Subcutaneous adipose tissue (tissue), 4 donors: ENCODE data around the gene SRD5A1. TPM values are rescaled to one million over a fixed set of nuclear protein-coding genes. Genes with fewer than 3 reads are reported as not detected.

Source experiments
- total RNA-seq, 4 donors: library from RNA; depleted of rRNA; stranded (reverse); fragments of >200 nt; gene quantifications; one replicate each; pipeline ENCODE4 v1.1.0, GENCODE V29; 2016
- TF ChIP-seq, protein P1 (sequence below): fragments of 450-650 bp; IDR thresholded peaks from one replicate; pipeline ENCODE4 v1.5.1; 2016; ENCODE audit warnings: low read depth, mild to moderate bottlenecking, control low read depth, antibody characterized with exemption, moderate library complexity

Gene SRD5A1, protein sequence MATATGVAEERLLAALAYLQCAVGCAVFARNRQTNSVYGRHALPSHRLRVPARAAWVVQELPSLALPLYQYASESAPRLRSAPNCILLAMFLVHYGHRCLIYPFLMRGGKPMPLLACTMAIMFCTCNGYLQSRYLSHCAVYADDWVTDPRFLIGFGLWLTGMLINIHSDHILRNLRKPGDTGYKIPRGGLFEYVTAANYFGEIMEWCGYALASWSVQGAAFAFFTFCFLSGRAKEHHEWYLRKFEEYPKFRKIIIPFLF
- total RNA-seq = 1 to 10 TPM; 1.8 to 4.9 (median 3.5) TPM

DNA sequence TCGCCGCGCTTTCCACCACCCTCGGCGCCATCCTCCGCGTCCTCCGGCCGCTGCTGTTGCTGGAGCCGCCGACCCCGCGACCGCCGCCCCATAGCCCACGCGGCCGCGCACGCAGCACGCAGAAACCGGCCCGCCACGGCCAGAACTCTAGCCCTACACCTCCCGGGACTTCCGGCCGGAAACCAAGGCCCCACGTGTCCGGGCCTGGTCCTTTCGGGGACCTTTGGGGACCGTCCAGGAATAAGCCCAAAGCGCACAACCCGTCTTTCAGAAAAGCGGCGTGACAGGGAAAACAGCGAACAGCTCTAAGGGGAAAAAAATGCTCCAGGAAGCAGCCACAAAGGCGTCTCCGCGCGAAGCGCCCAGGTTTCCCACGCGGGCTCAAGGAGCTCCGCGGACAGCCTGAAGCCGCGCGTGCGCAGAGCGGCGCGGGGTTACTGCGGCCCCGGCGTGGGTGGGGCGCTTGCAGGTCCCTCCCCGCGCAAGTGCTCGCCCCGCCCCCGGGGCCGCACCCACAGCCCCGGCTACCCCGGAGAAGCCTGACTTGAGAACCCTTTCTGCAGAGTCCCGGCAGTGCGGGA lies at the start of gene SRD5A1, which contains the start of gene NSUN2:
Gene SRD5A1 (plus strand): TSS at position 553 of the 581 bp plus-strand sequence. CDS start 137 bp downstream, outside the sequence.
Gene NSUN2 (minus strand): TSS at position 157 of the 581 bp plus-strand sequence. CDS start 65 bp downstream, at position 92.
- TF ChIP-seq, protein P1, sequence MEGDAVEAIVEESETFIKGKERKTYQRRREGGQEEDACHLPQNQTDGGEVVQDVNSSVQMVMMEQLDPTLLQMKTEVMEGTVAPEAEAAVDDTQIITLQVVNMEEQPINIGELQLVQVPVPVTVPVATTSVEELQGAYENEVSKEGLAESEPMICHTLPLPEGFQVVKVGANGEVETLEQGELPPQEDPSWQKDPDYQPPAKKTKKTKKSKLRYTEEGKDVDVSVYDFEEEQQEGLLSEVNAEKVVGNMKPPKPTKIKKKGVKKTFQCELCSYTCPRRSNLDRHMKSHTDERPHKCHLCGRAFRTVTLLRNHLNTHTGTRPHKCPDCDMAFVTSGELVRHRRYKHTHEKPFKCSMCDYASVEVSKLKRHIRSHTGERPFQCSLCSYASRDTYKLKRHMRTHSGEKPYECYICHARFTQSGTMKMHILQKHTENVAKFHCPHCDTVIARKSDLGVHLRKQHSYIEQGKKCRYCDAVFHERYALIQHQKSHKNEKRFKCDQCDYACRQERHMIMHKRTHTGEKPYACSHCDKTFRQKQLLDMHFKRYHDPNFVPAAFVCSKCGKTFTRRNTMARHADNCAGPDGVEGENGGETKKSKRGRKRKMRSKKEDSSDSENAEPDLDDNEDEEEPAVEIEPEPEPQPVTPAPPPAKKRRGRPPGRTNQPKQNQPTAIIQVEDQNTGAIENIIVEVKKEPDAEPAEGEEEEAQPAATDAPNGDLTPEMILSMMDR = no peak

DNA sequence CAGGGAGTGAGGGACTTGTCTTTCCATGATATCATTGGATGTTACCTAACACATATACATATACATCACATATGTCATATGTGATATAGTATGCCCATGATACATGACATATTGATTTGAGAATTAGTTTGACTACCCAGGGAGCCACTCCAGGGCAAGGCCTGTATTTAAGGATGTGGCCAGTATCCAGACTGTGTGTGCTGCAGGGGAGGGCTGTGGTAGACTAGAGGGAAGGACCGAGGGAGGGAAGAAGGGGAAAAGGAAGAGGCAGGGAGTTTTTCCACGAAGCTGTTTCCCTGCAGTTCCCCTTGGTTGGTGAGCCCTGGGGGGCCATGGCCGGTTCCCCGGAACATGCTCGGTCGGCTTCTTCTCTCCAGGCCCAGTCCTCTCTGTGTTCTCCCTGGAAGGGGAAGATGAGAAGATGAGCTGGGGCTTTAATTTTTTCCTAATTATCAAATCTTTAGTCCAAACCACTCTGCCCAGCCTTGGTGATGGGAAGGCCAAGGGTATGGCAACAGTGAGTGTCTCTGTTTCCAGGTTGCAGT lies 49.1 kb upstream of the SRD5A1 start:
- TF ChIP-seq, protein P1 = no peak

DNA sequence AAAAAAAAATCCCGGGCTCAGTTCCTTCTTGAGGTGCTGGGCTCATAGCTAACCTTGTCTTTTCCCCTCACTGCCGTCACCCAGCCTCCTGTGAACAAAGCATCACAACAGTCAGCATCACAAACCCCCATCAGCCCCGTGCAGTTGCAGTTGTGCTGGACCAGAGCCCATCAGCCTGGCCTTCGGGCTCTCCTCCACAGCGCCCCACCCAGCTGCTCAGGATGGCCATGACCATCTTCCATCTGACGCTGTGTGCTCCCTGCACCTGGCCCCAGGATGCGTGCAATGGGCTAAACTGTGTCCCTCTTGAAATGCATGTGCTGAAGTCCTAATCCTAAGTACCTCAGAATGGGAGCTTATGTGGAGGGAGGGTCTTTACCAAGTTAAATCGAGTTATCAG lies 48.5 kb upstream of the SRD5A1 start:
- TF ChIP-seq, protein P1 = no peak

DNA sequence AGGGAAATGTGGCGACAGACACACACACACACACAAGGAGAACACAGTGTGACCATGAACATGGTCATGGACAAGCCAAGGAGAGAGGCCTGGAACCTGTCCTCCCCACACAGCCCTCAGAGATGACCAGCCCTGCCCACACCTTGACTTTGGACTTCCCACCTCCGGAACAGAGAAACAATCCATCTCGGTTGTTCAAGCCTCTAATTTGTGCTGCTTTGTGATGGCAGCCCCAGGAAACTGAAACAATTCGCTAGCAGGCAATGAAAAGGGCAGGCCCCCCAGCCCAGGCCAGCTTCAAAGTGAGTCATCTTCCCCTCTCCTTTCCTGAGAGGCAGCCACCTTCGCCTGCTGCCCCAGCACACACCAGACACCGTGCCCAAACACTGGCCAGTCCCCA lies 48.1 kb upstream of the SRD5A1 start:
- TF ChIP-seq, protein P1 = no peak

DNA sequence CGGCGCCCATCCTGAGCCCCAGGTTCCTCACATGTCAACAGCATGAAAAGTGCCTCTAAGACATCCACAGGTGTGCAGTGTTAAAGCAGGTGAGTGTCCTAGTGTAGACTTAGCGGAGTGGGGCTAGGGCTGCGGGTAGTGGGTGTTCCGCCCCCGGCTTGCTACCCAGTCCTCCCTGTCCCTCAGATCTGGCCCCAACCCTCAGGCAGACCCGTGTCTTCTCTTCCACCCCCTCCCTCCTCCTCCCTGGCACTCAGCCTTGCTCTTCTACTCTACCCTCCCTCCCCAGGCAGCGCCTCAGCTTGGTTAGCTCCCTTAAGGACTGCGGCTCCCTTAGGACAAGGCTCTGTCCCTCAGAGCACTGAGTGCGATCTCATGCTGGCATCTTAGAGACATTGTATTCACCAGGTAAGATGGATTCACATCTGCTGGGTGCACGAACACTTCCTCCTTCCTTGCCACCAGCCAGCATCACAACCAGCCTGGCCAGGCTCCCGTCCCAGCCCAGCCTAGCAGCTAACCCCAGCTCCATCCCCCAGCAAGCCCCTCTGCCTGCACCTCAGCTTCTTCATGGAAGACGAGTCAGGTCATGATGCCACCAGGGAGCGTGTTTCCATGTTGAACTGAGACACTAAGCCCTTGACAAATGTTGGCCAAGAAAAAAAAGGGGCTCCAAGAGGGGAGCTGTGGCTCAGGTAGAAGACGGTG lies 47.1 kb upstream of the SRD5A1 start:
- TF ChIP-seq, protein P1 = no peak

DNA sequence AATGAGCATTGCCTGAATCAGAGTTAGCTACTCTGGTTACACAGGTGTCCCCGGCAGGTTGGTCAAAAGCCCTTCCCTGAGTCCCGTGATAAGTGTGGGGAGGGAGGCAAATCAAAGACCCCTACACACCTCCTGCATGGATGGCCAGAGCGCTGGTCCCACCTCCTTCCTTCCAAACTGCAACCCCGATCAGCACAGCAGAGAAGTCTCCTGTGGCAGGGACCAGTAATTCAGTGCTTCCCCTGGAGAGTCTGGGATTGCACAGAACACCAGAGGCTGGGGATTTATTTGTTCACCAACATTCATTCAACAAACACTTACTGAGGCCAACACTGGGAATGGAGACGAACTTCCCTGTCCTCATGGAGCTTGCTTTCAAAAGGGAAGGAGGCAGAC lies 46.6 kb upstream of the SRD5A1 start:
- TF ChIP-seq, protein P1 = no peak

DNA sequence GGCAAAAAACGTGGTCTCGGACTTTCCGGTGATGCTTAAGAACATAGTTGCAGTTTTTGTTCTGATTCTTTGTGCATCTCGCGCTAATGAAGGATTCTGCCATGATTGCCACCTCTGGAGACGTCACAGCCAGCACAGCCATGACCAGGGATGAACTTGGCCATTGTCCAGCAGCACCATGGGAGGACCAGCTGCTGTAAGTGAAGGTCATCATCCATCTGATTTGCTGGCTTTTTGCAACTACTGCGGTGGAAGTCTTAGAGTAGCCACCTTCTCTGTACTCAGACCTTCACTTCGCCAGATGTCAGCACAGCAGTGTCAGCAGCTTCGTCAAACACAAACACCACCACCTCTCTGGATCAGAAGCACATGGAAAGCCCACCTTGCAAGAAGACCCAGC lies 46.1 kb upstream of the SRD5A1 start:
- TF ChIP-seq, protein P1 = no peak
